ENCODE results near the gene LEUTX. TPM values are rescaled to one million over a fixed set of nuclear protein-coding genes. Genes with fewer than 3 reads are reported as not detected.
A peak's percentile ranks its signal among the peaks of the same experiment; 100 is the strongest.

Gene LEUTX
- total RNA-seq, 1 donor from 2014 or later, result not detected

- DNase-seq (ENCODE audit: extremely low spot score, unreplicated experiment), result no peak
- Mint-ChIP-seq H3K27me3 (no peaks in the 10 kb centered on the region), H3K4me1 (ENCODE audit: unreplicated experiment) (peaks cover 18% of the 10 kb centered on the region), H3K36me3 (peaks cover 29% of the 10 kb centered on the region), H3K27ac (peak overlapping the region; percentile 69), H3K9me3 (no peaks in the 10 kb centered on the region), H3K4me3 (no peak overlapping the region)
- TF ChIP-seq, protein P1, sequence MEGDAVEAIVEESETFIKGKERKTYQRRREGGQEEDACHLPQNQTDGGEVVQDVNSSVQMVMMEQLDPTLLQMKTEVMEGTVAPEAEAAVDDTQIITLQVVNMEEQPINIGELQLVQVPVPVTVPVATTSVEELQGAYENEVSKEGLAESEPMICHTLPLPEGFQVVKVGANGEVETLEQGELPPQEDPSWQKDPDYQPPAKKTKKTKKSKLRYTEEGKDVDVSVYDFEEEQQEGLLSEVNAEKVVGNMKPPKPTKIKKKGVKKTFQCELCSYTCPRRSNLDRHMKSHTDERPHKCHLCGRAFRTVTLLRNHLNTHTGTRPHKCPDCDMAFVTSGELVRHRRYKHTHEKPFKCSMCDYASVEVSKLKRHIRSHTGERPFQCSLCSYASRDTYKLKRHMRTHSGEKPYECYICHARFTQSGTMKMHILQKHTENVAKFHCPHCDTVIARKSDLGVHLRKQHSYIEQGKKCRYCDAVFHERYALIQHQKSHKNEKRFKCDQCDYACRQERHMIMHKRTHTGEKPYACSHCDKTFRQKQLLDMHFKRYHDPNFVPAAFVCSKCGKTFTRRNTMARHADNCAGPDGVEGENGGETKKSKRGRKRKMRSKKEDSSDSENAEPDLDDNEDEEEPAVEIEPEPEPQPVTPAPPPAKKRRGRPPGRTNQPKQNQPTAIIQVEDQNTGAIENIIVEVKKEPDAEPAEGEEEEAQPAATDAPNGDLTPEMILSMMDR (conservative IDR thresholded peaks at IDR 0.05), result no peak
These were observed 49.5 kb downstream of the LEUTX start for GRCh38 chr19:39828015-39828653.

GRCh38 chr19:39828654-39829032 lies 50.0 kb downstream of the LEUTX start:
- no peaks in the 10 kb centered on the region for H3K9me3 Mint-ChIP-seq
- H3K4me1 Mint-ChIP-seq (ENCODE audit: unreplicated experiment), result peaks cover 18% of the 10 kb centered on the region
- no peak for DNase-seq (ENCODE audit: extremely low spot score, unreplicated experiment)
- H3K4me3 Mint-ChIP-seq, result no peak overlapping the region
- H3K27me3 Mint-ChIP-seq, result no peaks in the 10 kb centered on the region
- TF ChIP-seq, protein P1 (conservative IDR thresholded peaks at IDR 0.05), result no peak
- H3K36me3 Mint-ChIP-seq, result peaks cover 29% of the 10 kb centered on the region
- no peak overlapping the region for H3K27ac Mint-ChIP-seq

- no peak overlapping the region for H3K4me3 Mint-ChIP-seq
- peaks cover 23% of the 10 kb centered on the region for H3K4me1 Mint-ChIP-seq (ENCODE audit: unreplicated experiment)
- H3K9me3 Mint-ChIP-seq, result no peaks in the 10 kb centered on the region
- DNase-seq (ENCODE audit: extremely low spot score, unreplicated experiment), result no peak
- no peaks in the 10 kb centered on the region for H3K27me3 Mint-ChIP-seq
- no peak overlapping the region for H3K27ac Mint-ChIP-seq
- TF ChIP-seq, protein P1 (conservative IDR thresholded peaks at IDR 0.05), result no peak
- H3K36me3 Mint-ChIP-seq, result peaks cover 34% of the 10 kb centered on the region
These were observed 51.1 kb downstream of the LEUTX start for GRCh38 chr19:39829702-39830275.

- TF ChIP-seq, protein P1 (conservative IDR thresholded peaks at IDR 0.05), result no peak
- no peak overlapping the region for H3K27ac Mint-ChIP-seq
- no peak for DNase-seq (ENCODE audit: extremely low spot score, unreplicated experiment)
- no peaks in the 10 kb centered on the region for H3K27me3 Mint-ChIP-seq
- no peak overlapping the region for H3K4me3 Mint-ChIP-seq
- peaks cover 34% of the 10 kb centered on the region for H3K36me3 Mint-ChIP-seq
- no peaks in the 10 kb centered on the region for H3K9me3 Mint-ChIP-seq
- H3K4me1 Mint-ChIP-seq (ENCODE audit: unreplicated experiment), result peaks cover 23% of the 10 kb centered on the region
These were observed 51.8 kb downstream of the LEUTX start for GRCh38 chr19:39830406-39830805.

DNA sequence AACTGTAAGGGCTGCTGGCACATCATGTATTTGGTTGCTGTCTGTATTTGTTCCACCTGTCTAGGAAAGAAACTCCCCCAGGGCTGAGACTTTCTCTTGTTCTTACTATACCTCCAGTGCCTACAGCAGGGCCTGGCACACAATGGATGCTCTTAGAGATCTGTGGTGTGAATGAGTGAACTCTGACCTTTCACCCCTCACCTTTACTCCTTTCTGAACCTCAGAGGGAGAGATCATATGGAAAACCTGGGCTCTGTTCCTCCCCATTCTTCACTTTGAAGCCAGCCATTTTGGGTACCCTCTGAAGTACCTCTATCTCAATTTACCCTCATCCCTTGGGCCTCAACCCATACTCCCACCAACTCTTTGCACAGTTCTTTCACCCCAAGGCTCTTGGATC lies 52.2 kb downstream of the LEUTX start:
- H3K4me1 Mint-ChIP-seq (ENCODE audit: unreplicated experiment), result peaks cover 23% of the 10 kb centered on the region
- peak overlapping the region; percentile 52 for H3K27ac Mint-ChIP-seq
- TF ChIP-seq, protein P1 (conservative IDR thresholded peaks at IDR 0.05), result no peak
- no peaks in the 10 kb centered on the region for H3K27me3 Mint-ChIP-seq
- peaks cover 34% of the 10 kb centered on the region for H3K36me3 Mint-ChIP-seq
- peak overlapping the region; percentile 53 for H3K4me3 Mint-ChIP-seq
- no peak for DNase-seq (ENCODE audit: extremely low spot score, unreplicated experiment)
- H3K9me3 Mint-ChIP-seq, result no peaks in the 10 kb centered on the region

Data from type B pancreatic cell (in vitro differentiated cells).